ENCODE results near the gene LPXN. TPM values are rescaled to one million over a fixed set of nuclear protein-coding genes. Genes with fewer than 3 reads are reported as not detected.

LPXN gene
- total RNA-seq, 1 experiment from 2014 or later, result 2.1 TPM

GRCh38 chr11:58622344-58622743, 46.7 kb upstream of the LPXN start, which contains the start of gene CNTF:
Gene CNTF (plus strand): TSS chr11:58622665. CDS start chr11:58622753, 88 bp downstream.
- ATAC-seq (no peak), DNase-seq (ENCODE audit: low spot score) (no peak)
- ChIA-PET POLR2A (no interaction called here), CTCF (interaction anchor here (1.0 to 1.1 kb wide), 2 partner anchors 54 to 278 kb away, joined by 3 read pairs; no protein-coding TSS in a partner anchor)
- peaks cover 11% of the 10 kb centered on the region for H3K4me1 Mint-ChIP-seq
- TF ChIP-seq FOXK1 (CRISPR knock-in tag; IDR thresholded peaks at IDR 0.05) (no peak), ZNF425 (CRISPR knock-in tag; conservative IDR thresholded peaks at IDR 0.05) (no peak), SMAD4 (CRISPR knock-in tag; IDR thresholded peaks at IDR 0.05) (no peak), USF1 (CRISPR knock-in tag; IDR thresholded peaks at IDR 0.05) (no peak), ATF1 (CRISPR knock-in tag; IDR thresholded peaks at IDR 0.05) (no peak), ETV6 (CRISPR knock-in tag; IDR thresholded peaks at IDR 0.05) (no peak), E2F1 (CRISPR knock-in tag; IDR thresholded peaks at IDR 0.05) (no peak), TEAD1 (CRISPR knock-in tag; IDR thresholded peaks at IDR 0.05) (no peak), NR3C1 (CRISPR knock-in tag; conservative IDR thresholded peaks at IDR 0.05; ENCODE audit: low read depth) (no peak)
- TF ChIP-seq, protein P1, sequence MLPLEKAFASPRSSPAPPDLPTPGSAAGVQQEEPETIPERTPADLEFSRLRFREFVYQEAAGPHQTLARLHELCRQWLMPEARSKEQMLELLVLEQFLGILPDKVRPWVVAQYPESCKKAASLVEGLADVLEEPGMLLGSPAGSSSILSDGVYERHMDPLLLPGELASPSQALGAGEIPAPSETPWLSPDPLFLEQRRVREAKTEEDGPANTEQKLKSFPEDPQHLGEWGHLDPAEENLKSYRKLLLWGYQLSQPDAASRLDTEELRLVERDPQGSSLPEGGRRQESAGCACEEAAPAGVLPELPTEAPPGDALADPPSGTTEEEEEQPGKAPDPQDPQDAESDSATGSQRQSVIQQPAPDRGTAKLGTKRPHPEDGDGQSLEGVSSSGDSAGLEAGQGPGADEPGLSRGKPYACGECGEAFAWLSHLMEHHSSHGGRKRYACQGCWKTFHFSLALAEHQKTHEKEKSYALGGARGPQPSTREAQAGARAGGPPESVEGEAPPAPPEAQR (CRISPR knock-in tag; IDR thresholded peaks at IDR 0.05), result no peak
- TF ChIP-seq, protein P2, sequence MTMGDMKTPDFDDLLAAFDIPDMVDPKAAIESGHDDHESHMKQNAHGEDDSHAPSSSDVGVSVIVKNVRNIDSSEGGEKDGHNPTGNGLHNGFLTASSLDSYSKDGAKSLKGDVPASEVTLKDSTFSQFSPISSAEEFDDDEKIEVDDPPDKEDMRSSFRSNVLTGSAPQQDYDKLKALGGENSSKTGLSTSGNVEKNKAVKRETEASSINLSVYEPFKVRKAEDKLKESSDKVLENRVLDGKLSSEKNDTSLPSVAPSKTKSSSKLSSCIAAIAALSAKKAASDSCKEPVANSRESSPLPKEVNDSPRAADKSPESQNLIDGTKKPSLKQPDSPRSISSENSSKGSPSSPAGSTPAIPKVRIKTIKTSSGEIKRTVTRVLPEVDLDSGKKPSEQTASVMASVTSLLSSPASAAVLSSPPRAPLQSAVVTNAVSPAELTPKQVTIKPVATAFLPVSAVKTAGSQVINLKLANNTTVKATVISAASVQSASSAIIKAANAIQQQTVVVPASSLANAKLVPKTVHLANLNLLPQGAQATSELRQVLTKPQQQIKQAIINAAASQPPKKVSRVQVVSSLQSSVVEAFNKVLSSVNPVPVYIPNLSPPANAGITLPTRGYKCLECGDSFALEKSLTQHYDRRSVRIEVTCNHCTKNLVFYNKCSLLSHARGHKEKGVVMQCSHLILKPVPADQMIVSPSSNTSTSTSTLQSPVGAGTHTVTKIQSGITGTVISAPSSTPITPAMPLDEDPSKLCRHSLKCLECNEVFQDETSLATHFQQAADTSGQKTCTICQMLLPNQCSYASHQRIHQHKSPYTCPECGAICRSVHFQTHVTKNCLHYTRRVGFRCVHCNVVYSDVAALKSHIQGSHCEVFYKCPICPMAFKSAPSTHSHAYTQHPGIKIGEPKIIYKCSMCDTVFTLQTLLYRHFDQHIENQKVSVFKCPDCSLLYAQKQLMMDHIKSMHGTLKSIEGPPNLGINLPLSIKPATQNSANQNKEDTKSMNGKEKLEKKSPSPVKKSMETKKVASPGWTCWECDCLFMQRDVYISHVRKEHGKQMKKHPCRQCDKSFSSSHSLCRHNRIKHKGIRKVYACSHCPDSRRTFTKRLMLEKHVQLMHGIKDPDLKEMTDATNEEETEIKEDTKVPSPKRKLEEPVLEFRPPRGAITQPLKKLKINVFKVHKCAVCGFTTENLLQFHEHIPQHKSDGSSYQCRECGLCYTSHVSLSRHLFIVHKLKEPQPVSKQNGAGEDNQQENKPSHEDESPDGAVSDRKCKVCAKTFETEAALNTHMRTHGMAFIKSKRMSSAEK (CRISPR knock-in tag; IDR thresholded peaks at IDR 0.05; ENCODE audit: borderline replicate concordance), result no peak
- peaks cover 53% of the 10 kb centered on the region for H3K36me3 Mint-ChIP-seq
- no peaks in the 10 kb centered on the region for H3K27me3 Mint-ChIP-seq (ENCODE audit: low read depth)
- H3K9me3 Mint-ChIP-seq, result no peaks in the 10 kb centered on the region
- no peak within 1 kb of the TSS for H3K4me3 Mint-ChIP-seq
- no peak within 1 kb of the TSS for H3K27ac Mint-ChIP-seq

- H3K4me1 Mint-ChIP-seq, result peaks cover 11% of the 10 kb centered on the region
- CTCF ChIA-PET, result interaction anchor here (0.9 to 1.1 kb wide), 3 partner anchors 8 to 279 kb away, joined by 3 to 7 read pairs (median 3); no protein-coding TSS in a partner anchor
- no peak overlapping the region for H3K27ac Mint-ChIP-seq
- TF ChIP-seq MYBL2 (CRISPR knock-in tag; IDR thresholded peaks at IDR 0.05) (no peak), ZNF219 (CRISPR knock-in tag; IDR thresholded peaks at IDR 0.05; ENCODE audit: borderline replicate concordance) (no peak), ZNF317 (CRISPR knock-in tag; IDR thresholded peaks at IDR 0.05; ENCODE audit: borderline replicate concordance, low read depth) (no peak), JUN (CRISPR knock-in tag; IDR thresholded peaks at IDR 0.05) (no peak), ZNF425 (CRISPR knock-in tag; conservative IDR thresholded peaks at IDR 0.05) (no peak), HMGXB4 (CRISPR knock-in tag; IDR thresholded peaks at IDR 0.05) (no peak), ZNF396 (CRISPR knock-in tag; IDR thresholded peaks at IDR 0.05; ENCODE audit: borderline replicate concordance) (no peak)
- TF ChIP-seq, protein P3, sequence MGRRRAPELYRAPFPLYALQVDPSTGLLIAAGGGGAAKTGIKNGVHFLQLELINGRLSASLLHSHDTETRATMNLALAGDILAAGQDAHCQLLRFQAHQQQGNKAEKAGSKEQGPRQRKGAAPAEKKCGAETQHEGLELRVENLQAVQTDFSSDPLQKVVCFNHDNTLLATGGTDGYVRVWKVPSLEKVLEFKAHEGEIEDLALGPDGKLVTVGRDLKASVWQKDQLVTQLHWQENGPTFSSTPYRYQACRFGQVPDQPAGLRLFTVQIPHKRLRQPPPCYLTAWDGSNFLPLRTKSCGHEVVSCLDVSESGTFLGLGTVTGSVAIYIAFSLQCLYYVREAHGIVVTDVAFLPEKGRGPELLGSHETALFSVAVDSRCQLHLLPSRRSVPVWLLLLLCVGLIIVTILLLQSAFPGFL (CRISPR knock-in tag; IDR thresholded peaks at IDR 0.05; ENCODE audit: borderline replicate concordance), result no peak
- POLR2A ChIA-PET, result no interaction called here
- no peaks in the 10 kb centered on the region for H3K27me3 Mint-ChIP-seq (ENCODE audit: low read depth)
- no peak overlapping the region for H3K4me3 Mint-ChIP-seq
- no peaks in the 10 kb centered on the region for H3K9me3 Mint-ChIP-seq
- ATAC-seq (no peak), DNase-seq (ENCODE audit: low spot score) (no peak)
- peaks cover 59% of the 10 kb centered on the region for H3K36me3 Mint-ChIP-seq
These were observed 46.1 kb upstream of the LPXN start for GRCh38 chr11:58621586-58622262.
